ENCODE measurements around the gene FYCO1. TPM values are rescaled to one million over a fixed set of nuclear protein-coding genes. Genes with fewer than 3 reads are reported as not detected.

FYCO1 gene
- total RNA-seq, 1 experiment from 2014 or later = 10.9 TPM

DNA sequence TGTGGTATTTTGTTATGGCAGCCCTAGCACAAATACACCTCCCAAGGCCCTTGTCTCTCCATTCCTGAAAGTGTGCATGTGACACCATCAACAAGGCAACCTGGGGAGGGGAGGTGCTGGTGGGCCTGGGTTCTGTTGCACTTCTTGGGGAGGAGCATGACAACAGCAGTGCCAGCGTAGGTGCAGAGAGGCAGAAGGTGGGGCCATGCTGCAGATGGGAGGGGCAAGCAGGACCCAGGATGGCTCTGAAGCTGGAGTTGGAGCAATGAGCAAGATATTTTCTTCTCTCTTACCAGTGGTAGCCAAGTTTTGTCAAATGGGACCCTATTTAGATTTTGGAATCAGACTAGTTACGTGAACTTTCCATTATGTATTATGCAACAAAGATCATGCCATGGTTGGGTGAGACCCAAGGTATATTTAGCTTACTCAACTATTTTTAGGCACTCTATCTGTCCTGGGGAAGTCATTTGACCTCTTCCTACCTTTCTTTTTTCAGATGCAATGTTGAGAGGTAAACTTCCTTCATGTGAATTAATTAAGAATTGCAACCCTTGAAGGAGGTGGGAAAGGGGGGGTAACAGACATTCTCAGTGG is 3.4 kb downstream of the FYCO1 start:
- H3K9me3 Mint-ChIP-seq (ENCODE audit: unreplicated experiment) = no peaks in the 10 kb centered on the region
- no peak overlapping the region for H3K27ac Mint-ChIP-seq (ENCODE audit: unreplicated experiment)
- CTCF ChIA-PET = no interaction called here
- Histone ChIP-seq H3K36me3 (ENCODE audit: control insufficient read depth, insufficient read depth, low read length) (no peaks in the 10 kb centered on the region), H3K4me1 (peaks cover 12% of the 10 kb centered on the region), H3K9me3 (no peaks in the 10 kb centered on the region), H3K4me3 (ENCODE audit: low read depth, low read length) (no peak overlapping the region), H3K27me3 (replicated peaks; ENCODE audit: control insufficient read depth, insufficient read depth, low read length) (no peaks in the 10 kb centered on the region)
- no peak overlapping the region for H3K4me3 Mint-ChIP-seq (ENCODE audit: unreplicated experiment)
- POLR2A ChIA-PET = no interaction called here
- BruUV-seq (replicated peaks) = no TSS peak
- H3K4me1 Mint-ChIP-seq (ENCODE audit: low read depth, unreplicated experiment) = peaks cover 19% of the 10 kb centered on the region
- H3K27me3 Mint-ChIP-seq (ENCODE audit: insufficient read depth, unreplicated experiment) = no peaks in the 10 kb centered on the region
- no peak for DNase-seq
- no peaks in the 10 kb centered on the region for H3K36me3 Mint-ChIP-seq (ENCODE audit: insufficient read depth, unreplicated experiment)
- intact Hi-C loops (cut with micrococcal nuclease; ENCODE audit: unreplicated experiment) = no loop called here
- TF ChIP-seq, protein P1, sequence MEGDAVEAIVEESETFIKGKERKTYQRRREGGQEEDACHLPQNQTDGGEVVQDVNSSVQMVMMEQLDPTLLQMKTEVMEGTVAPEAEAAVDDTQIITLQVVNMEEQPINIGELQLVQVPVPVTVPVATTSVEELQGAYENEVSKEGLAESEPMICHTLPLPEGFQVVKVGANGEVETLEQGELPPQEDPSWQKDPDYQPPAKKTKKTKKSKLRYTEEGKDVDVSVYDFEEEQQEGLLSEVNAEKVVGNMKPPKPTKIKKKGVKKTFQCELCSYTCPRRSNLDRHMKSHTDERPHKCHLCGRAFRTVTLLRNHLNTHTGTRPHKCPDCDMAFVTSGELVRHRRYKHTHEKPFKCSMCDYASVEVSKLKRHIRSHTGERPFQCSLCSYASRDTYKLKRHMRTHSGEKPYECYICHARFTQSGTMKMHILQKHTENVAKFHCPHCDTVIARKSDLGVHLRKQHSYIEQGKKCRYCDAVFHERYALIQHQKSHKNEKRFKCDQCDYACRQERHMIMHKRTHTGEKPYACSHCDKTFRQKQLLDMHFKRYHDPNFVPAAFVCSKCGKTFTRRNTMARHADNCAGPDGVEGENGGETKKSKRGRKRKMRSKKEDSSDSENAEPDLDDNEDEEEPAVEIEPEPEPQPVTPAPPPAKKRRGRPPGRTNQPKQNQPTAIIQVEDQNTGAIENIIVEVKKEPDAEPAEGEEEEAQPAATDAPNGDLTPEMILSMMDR (IDR thresholded peaks at IDR 0.05; ENCODE audit: insufficient read depth in 1 of 2, low read depth in 1 of 2, low read length in 1 of 2, severe bottlenecking in 1 of 2, unreplicated experiment in 1 of 2) = no peak

DNA sequence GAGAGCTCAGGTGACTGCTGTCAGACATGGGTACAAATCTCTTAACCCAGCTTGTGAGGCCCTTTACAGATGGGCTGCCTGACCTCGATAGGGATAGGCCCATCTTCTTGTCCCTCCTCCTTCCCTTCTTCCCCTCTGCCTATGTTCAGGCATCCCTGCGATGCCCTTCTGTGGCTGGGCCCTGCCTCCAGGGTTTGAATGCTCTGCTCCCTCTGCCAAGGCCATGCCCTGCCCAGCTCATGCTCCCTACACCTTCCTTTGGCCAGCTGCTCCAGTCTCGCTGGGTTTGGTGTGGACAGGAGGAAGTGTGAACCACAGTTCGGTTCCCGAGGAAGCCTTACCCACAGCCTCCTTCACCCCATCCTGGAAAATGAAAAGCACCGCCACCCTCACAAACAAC is 4.3 kb downstream of the FYCO1 start:
- Mint-ChIP-seq H3K27ac (ENCODE audit: unreplicated experiment) (no peak overlapping the region), H3K4me1 (ENCODE audit: low read depth, unreplicated experiment) (peaks cover 22% of the 10 kb centered on the region), H3K9me3 (ENCODE audit: unreplicated experiment) (no peaks in the 10 kb centered on the region), H3K4me3 (ENCODE audit: unreplicated experiment) (no peak overlapping the region), H3K27me3 (ENCODE audit: insufficient read depth, unreplicated experiment) (no peaks in the 10 kb centered on the region), H3K36me3 (ENCODE audit: insufficient read depth, unreplicated experiment) (no peaks in the 10 kb centered on the region)
- no TSS peak for BruUV-seq (replicated peaks)
- no peaks in the 10 kb centered on the region for H3K36me3 ChIP-seq (ENCODE audit: control insufficient read depth, insufficient read depth, low read length)
- ChIA-PET CTCF (no interaction called here), POLR2A (no interaction called here)
- H3K4me1 ChIP-seq = peaks cover 18% of the 10 kb centered on the region
- no peak overlapping the region for H3K4me3 ChIP-seq (ENCODE audit: low read depth, low read length)
- TF ChIP-seq, protein P1 (IDR thresholded peaks at IDR 0.05; ENCODE audit: insufficient read depth in 1 of 2, low read depth in 1 of 2, low read length in 1 of 2, severe bottlenecking in 1 of 2, unreplicated experiment in 1 of 2) = no peak
- no peaks in the 10 kb centered on the region for H3K9me3 ChIP-seq
- no peaks in the 10 kb centered on the region for H3K27me3 ChIP-seq (replicated peaks; ENCODE audit: control insufficient read depth, insufficient read depth, low read length)
- DNase-seq = no peak
- intact Hi-C loops (cut with micrococcal nuclease; ENCODE audit: unreplicated experiment) = no loop called here

DNA sequence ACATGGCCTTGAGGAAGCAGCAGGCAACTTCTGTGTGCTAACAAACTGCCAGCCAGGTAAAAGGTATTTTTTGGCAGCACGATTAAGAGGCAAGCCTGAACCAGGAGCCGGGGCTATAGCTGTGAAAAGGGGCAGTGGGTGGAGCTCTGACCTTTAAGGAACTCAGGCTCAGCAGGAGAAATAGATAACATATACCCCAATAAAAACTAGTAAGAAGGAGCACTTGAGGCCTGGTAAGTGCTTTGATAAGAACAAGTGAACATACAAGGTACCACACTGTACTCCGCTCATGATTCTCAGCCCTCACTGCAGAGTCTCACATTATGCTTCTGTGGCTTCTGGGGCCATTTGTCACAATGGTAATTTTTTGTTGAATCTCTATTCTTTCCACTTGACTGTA is 5.4 kb downstream of the FYCO1 start:
- H3K36me3 ChIP-seq (ENCODE audit: control insufficient read depth, insufficient read depth, low read length) = no peaks in the 10 kb centered on the region
- Mint-ChIP-seq H3K9me3 (ENCODE audit: unreplicated experiment) (no peaks in the 10 kb centered on the region), H3K36me3 (ENCODE audit: insufficient read depth, unreplicated experiment) (no peaks in the 10 kb centered on the region), H3K4me3 (ENCODE audit: unreplicated experiment) (no peak overlapping the region), H3K27ac (ENCODE audit: unreplicated experiment) (no peak overlapping the region), H3K27me3 (ENCODE audit: insufficient read depth, unreplicated experiment) (no peaks in the 10 kb centered on the region), H3K4me1 (ENCODE audit: low read depth, unreplicated experiment) (peaks cover 27% of the 10 kb centered on the region)
- CTCF ChIA-PET = no interaction called here
- intact Hi-C loops (cut with micrococcal nuclease; ENCODE audit: unreplicated experiment) = no loop called here
- TF ChIP-seq, protein P1 (IDR thresholded peaks at IDR 0.05; ENCODE audit: insufficient read depth in 1 of 2, low read depth in 1 of 2, low read length in 1 of 2, severe bottlenecking in 1 of 2, unreplicated experiment in 1 of 2) = no peak
- POLR2A ChIA-PET = no interaction called here
- peaks cover 27% of the 10 kb centered on the region for H3K4me1 ChIP-seq
- no TSS peak for BruUV-seq (replicated peaks)
- H3K4me3 ChIP-seq (ENCODE audit: low read depth, low read length) = no peak overlapping the region
- no peak for DNase-seq
- no peaks in the 10 kb centered on the region for H3K27me3 ChIP-seq (replicated peaks; ENCODE audit: control insufficient read depth, insufficient read depth, low read length)
- H3K9me3 ChIP-seq = no peaks in the 10 kb centered on the region
